Fibroblast of pulmonary artery (primary cell): ENCODE results near the gene ADPRS.

Source experiments
- DNase-seq: peaks from one replicate; pipeline ENCODE4 v3.0.0-alpha.2; 2010; ENCODE audit warnings: low read depth
- H3K4me3 ChIP-seq: replicated peaks from 2 replicates; pipeline ENCODE4 v1.5.1; 2011; ENCODE audit warnings: low read depth, mild to moderate bottlenecking, control low read depth, low read length, moderate library complexity
- TF ChIP-seq, protein P1 (sequence below): IDR thresholded peaks from 2 replicates; pipeline ENCODE4 v1.5.1; 2011; ENCODE audit warnings: mild to moderate bottlenecking, control low read depth, low read length, inconsistent platforms; ENCODE audit errors: missing control alignments

The ADPRS gene

DNA sequence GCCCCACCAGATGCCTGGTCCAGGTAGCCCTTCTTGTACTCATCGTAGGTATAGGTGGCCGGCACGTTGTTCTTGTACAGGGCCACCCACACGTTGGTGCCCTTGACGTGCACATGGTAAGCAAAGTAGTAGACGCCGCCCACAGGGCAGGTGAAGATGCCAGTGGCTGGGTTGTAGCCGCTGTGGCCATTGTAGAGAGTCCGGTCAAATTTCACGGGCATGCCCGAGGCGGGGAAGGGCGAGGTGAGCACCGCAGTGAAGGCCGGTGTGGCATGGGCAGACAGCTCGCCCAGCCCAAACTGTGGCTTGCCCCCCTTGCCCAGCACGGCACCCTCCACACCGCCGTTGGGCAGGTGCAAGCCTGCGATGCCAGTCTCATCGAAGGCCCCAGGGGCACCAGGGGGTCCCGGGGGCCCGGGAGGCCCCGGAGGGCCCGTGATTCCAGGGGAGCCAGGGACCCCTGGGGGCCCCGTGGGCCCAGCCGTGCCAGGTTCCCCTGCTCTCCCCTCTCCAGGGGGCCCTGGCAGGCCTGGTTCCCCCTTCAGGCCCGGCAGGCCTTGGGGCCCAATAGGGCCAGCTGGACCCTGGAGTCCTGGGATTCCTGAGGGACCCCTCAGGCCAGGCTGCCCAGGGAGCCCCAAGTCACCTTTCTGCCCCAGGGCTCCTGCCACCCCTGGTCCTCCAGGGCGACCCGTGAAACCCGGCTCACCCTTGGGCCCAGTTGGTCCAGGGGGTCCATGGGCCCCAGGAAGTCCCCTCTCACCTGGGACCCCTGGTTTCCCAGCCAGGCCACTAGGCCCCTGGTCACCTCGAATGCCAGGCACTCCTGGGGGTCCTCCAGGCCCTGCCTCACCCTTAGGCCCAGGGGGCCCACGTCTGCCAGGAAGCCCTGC, 9.2 kb downstream of the ADPRS start:
- DNase-seq, result no peak
- TF ChIP-seq, protein P1, sequence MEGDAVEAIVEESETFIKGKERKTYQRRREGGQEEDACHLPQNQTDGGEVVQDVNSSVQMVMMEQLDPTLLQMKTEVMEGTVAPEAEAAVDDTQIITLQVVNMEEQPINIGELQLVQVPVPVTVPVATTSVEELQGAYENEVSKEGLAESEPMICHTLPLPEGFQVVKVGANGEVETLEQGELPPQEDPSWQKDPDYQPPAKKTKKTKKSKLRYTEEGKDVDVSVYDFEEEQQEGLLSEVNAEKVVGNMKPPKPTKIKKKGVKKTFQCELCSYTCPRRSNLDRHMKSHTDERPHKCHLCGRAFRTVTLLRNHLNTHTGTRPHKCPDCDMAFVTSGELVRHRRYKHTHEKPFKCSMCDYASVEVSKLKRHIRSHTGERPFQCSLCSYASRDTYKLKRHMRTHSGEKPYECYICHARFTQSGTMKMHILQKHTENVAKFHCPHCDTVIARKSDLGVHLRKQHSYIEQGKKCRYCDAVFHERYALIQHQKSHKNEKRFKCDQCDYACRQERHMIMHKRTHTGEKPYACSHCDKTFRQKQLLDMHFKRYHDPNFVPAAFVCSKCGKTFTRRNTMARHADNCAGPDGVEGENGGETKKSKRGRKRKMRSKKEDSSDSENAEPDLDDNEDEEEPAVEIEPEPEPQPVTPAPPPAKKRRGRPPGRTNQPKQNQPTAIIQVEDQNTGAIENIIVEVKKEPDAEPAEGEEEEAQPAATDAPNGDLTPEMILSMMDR, result no peak
- H3K4me3 ChIP-seq, result no peak overlapping the region

DNA sequence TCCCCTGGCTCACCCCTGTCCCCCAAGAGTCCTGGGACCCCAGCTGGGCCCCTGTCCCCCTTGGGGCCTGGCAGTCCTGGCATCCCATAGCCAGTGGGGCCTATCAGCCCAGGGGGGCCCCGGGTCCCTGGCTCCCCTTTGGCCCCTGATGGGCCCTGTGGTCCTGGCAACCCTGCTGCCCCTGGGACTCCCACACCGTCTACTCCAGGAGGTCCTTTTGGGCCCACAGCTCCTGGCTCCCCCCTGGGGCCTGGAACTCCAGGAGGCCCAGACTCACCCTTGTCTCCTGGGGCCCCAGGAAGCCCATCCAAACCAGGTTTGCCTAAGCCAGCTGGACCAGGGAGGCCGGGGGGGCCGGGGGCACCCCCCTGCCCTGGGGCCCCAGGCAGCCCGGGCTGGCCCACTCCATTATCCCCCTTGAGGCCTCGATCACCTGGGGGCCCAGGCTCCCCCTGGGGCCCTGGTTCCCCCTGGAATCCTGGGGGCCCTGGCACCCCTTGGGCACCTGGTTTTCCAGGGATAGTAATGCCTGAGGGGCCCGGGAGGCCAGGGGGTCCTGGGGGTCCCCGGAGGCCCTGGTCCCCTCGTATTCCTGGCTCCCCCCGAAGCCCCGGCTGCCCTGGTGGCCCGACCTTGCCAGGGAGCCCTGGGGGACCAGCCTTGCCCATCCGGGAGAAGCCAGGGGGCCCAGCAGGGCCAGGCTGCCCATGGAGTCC, 10.1 kb downstream of the ADPRS start:
- H3K4me3 ChIP-seq, result no peak overlapping the region
- DNase-seq, result no peak

DNA sequence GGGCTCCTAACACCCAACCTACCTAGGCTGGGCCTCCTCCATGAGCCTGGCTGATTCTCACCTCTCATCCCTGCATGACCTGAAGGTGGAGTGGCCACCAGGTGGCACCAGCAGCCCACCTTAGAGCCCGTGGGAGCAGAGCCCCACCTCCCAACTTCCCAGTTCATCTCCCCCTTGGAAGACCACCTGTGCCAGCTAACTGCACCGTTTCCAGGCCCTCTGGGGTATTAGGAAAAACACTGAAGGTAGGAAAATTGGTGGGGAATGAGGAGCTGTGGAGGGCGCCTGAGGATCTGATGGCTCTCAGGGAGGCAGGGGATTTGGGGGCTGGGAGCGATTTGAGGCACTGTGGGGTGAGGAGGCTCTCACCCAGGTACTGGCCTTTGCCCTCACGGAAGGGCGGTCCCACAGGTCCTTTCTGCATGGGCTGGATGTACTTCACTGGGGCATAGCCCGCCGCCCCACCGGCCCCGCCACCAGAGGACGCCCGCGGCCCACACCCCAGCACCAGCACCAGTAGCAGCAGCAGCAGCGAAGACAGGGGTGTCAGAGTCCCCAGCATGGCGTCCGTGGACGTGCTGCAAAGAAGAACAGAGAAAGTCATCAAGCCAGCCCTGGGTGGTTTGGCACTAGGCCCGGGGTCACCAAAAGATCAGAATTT, 11.1 kb downstream of the ADPRS start:
- TF ChIP-seq, protein P1, result peak; percentile 85
- H3K4me3 ChIP-seq, result no peak overlapping the region
- peak; percentile 80 for DNase-seq

More for the DNA sequence above, 10.1 kb downstream of the ADPRS start:
- TF ChIP-seq, protein P1, result no peak

DNA sequence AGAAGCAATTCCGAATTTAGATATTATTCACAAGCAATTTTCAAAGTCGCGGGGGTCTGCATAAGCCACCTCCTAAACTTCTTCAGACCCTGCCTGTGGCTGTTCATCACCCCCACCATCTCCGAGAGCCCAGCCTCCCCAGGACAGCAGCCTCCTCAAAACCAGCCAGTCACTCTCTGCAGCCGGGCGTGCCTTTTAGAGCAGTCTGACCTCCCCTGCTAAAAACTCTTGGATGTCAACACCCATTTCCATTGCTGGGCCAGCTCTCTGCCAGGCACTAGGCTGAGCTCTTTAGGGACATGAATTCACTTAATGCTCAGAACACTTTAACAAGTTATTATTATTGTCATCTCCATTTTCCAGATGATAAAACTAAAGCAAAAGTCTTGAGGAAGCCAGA, 11.7 kb downstream of the ADPRS start:
- TF ChIP-seq, protein P1, result no peak
- no peak overlapping the region for H3K4me3 ChIP-seq
- no peak for DNase-seq

DNA sequence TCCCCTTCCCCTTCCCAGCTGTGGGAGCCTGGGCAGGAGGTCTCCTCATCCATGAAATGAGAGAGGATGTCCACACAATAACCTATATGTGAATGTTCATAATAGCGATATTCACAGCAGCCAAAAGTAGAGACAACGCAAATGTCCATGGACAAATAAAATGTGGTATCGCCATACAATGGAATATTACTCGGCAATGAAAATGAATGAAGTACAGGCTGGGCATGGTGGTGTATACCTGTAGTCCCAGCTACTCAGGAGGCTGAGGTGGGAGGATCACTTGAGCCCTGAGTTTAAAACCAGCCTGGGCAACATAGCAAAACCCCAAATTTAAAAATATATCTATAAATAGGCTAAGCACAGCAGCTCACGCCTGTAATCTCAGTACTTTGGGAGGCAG, 12.9 kb downstream of the ADPRS start:
- H3K4me3 ChIP-seq, result no peak overlapping the region
- TF ChIP-seq, protein P1, result no peak
- no peak for DNase-seq

DNA sequence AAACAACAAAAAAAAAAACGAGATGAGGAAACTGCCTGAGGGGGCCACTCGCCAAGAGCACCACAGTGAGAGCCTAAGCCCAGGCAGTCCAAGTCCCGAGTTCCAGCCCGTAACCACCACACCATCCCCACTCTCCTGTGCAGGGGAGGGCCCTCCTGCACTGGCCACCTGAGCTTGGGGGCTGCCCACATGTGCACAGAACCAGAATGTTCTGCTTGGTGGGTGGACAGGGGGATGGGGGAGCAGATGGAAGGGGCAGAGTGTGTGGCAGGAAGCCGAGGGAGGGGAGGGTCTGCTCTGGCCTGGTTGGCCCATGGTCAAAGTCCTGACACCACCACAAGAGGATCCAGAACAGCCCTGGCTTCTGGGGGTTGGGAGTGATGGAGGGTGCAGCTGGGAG, 17.6 kb downstream of the ADPRS start:
- TF ChIP-seq, protein P1, result no peak
- no peak for DNase-seq

More for the DNA sequence above, 17.6 kb downstream of the ADPRS start:
- no peak overlapping the region for H3K4me3 ChIP-seq
